ENCODE data around the gene ST3GAL3.
A peak's percentile ranks its signal among the peaks of the same experiment; 100 is the strongest.
"Not testable (repeated sequence)": the region's sequence is repeated elsewhere in the genome, so short reads cannot be mapped to it uniquely, and the experiment has no call there.

Gene ST3GAL3

GRCh38 chr1:43831851-43832250, 124.5 kb downstream of the ST3GAL3 start:
- DNase-seq (ENCODE audit: low spot score): no peak
- no peak for TF ChIP-seq CTCF (IDR thresholded peaks at IDR 0.05; ENCODE audit: extremely low read depth, insufficient read depth, missing control alignments)
- in situ Hi-C loops (cut with MboI; ENCODE audit: low pct_unique_long_range_greater_than_20kb, low sequenced_read_pairs, unreplicated experiment): no loop called here

- in situ Hi-C loops (cut with MboI; ENCODE audit: low pct_unique_long_range_greater_than_20kb, low sequenced_read_pairs, unreplicated experiment): no loop called here
- no peak for TF ChIP-seq CTCF (IDR thresholded peaks at IDR 0.05; ENCODE audit: extremely low read depth, insufficient read depth, missing control alignments)
- peak; percentile 41 for DNase-seq (ENCODE audit: low spot score)
These were observed 124.9 kb downstream of the ST3GAL3 start for GRCh38 chr1:43832255-43832654.

DNA sequence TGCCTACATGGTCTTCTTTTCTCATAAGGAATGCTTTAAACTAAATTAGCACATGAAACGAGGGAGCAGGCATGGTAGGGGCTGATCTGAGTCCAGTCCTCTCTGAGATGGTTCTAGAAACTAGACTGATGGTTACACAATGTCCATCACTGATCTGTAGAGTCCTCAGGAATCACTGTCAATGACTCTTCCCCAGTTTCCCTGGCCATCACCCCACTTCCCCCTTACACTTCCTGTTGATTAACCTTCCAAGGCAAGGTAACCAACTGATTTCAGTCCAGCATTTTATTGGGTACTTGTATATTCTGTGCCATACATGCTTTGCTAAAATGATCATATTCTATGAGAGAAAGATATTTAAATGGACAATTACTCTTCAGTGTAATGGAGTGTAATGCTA, 125.7 kb downstream of the ST3GAL3 start:
- in situ Hi-C loops (cut with MboI; ENCODE audit: low pct_unique_long_range_greater_than_20kb, low sequenced_read_pairs, unreplicated experiment): no loop called here
- no peak for DNase-seq (ENCODE audit: low spot score)
- no peak for TF ChIP-seq CTCF (IDR thresholded peaks at IDR 0.05; ENCODE audit: extremely low read depth, insufficient read depth, missing control alignments)

- in situ Hi-C loops (cut with MboI; ENCODE audit: low pct_unique_long_range_greater_than_20kb, low sequenced_read_pairs, unreplicated experiment); DNase-seq (ENCODE audit: low spot score): not testable (repeated sequence)
These were observed 126.6 kb downstream of the ST3GAL3 start for GRCh38 chr1:43833902-43834279.

DNA sequence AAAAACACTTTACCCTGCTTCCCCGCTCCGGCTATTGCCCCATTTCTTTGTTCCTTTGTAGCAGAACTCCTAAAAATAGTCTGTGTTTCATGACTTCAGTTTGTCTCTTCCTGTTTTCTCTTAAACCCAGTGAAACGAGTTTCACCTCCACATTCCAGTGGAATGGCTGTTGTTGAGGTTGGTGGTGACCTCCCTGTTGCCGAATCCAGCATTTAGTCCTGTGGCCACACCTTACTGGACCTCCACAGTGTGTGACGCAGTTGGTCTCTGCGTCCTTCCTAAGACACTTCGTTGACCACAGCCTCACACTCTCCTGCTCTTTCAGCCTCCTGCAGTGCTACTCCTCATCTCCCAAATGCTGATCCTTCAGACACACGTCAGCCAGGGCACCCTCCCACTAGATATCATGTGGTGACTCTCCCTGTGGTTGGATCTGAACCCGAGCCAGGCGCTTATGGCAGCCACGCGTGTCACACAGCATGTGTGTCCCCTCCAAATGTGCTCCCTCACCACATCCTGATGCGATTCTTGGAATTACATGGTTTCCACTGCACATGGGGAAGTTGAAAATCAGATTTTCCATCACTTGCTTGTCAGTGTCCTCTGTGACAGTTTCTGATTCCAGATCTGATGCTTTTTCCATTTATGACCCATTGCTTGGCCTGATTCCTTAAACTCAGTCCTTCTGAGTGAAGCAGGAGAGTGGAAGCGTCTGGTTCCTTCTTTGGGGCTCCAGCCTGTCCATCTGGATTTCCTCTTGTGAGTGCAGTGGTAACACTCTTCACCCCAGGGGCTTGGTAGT, 127.1 kb downstream of the ST3GAL3 start:
- TF ChIP-seq CTCF (IDR thresholded peaks at IDR 0.05; ENCODE audit: extremely low read depth, insufficient read depth, missing control alignments): no peak
- in situ Hi-C loops (cut with MboI; ENCODE audit: low pct_unique_long_range_greater_than_20kb, low sequenced_read_pairs, unreplicated experiment): no loop called here
- DNase-seq (ENCODE audit: low spot score): no peak

DNA sequence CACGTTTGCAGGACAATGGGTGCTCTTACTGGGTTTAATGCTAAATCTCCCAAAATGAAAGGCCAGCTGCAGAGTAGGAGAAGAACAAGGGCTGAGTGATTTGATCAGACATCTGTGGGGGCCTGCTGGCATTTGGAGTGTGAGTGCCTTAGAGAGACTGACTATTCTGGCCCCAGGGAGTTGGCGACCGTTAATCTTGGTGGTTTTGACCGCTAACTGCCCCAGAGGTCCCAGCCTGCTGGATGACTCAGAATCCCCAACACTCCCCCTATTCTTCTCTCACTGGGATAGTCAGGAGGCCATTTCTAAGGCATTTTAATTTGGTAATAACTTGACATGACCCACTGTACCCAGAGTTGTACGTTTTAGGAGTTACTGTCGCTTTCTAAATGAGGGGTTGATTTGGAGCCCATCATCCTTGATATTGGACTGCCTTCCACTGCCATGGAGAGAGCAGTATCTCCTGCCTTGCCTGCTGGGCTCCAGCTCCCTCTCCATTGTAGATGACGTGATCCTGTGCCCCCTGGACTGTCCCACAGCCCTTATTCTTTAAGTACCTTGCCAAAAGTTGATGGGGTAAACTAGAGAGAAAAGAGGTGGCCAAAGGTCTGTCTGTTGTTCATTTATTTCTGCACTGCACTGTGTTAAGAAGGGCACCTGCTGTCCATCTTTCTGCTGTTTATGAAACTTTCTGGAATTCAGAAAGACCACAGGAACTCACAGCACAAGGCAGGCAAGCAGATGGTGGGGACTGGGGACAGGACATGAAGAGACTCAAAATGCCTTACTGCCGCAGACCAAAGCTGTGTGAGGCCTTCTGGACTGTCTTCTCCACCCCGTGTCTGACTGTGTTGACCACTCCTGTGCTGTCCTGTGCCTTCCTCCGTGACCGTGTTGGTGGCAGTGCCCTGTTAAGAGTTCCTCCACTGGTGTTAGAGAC, 128.0 kb downstream of the ST3GAL3 start:
- in situ Hi-C loops (cut with MboI; ENCODE audit: low pct_unique_long_range_greater_than_20kb, low sequenced_read_pairs, unreplicated experiment): no loop called here
- TF ChIP-seq CTCF (IDR thresholded peaks at IDR 0.05; ENCODE audit: extremely low read depth, insufficient read depth, missing control alignments): no peak
- peak; percentile 28 for DNase-seq (ENCODE audit: low spot score)
